Measurements from ENCODE around the gene PEG3.

DNA sequence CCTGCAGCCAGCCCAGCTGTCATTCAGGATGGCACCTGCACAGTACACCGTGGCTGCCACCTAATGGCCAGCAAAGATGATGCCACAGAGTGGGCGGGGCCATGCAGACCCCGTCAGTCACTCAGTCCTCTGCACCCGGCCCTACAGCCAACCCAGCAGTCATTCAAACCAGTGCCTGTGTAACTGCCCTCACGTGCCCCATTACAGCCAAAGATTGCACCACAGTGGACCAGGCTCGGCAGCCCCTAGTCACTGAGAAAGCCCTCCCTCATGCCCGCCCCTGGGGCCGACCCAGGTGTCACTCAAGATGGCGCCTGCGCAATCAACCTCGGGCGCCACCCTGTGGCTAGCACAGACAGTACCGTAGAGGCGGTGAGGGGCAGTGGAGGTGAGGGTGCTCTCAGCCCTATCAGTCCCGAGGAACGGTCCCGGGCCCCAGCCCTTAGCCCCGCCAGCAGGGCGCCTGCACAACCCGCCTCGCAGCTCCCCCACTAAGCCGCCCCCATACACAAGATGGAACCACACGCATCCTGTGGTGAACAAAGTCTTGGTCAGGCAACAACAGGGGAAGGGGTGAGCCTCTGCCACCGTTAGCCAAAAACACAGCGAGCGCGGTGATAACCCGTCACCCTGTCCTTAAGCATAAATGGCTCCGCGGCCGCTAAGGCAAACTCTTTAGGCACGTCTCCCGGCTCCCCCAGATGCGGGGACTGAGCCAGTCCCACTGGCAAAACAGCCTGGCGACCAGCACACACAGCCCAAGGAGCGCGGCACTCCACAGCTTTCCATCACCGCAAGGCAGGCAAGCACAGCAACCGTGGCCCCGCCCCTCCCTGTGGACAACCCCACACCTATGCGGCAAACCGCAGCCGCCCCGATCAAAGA, 2.3 kb downstream of the PEG3 start:
- TF ChIP-seq, protein P1, sequence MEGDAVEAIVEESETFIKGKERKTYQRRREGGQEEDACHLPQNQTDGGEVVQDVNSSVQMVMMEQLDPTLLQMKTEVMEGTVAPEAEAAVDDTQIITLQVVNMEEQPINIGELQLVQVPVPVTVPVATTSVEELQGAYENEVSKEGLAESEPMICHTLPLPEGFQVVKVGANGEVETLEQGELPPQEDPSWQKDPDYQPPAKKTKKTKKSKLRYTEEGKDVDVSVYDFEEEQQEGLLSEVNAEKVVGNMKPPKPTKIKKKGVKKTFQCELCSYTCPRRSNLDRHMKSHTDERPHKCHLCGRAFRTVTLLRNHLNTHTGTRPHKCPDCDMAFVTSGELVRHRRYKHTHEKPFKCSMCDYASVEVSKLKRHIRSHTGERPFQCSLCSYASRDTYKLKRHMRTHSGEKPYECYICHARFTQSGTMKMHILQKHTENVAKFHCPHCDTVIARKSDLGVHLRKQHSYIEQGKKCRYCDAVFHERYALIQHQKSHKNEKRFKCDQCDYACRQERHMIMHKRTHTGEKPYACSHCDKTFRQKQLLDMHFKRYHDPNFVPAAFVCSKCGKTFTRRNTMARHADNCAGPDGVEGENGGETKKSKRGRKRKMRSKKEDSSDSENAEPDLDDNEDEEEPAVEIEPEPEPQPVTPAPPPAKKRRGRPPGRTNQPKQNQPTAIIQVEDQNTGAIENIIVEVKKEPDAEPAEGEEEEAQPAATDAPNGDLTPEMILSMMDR (IDR thresholded peaks at IDR 0.05; ENCODE audit: low read depth, low read length) = no peak
- no peak for TF ChIP-seq EZH2phosphoT487 (IDR thresholded peaks at IDR 0.05; ENCODE audit: low read depth)
